Fibroblast of skin of right biceps (primary cell): ENCODE measurements around the gene NBPF19.
"Not testable (repeated sequence)": the region's sequence is repeated elsewhere in the genome, so short reads cannot be mapped to it uniquely, and the experiment has no call there.

Source experiments
- DNase-seq: peaks from one replicate; pipeline ENCODE4 v3.0.0-alpha.2; 2013

NBPF19 gene, protein sequence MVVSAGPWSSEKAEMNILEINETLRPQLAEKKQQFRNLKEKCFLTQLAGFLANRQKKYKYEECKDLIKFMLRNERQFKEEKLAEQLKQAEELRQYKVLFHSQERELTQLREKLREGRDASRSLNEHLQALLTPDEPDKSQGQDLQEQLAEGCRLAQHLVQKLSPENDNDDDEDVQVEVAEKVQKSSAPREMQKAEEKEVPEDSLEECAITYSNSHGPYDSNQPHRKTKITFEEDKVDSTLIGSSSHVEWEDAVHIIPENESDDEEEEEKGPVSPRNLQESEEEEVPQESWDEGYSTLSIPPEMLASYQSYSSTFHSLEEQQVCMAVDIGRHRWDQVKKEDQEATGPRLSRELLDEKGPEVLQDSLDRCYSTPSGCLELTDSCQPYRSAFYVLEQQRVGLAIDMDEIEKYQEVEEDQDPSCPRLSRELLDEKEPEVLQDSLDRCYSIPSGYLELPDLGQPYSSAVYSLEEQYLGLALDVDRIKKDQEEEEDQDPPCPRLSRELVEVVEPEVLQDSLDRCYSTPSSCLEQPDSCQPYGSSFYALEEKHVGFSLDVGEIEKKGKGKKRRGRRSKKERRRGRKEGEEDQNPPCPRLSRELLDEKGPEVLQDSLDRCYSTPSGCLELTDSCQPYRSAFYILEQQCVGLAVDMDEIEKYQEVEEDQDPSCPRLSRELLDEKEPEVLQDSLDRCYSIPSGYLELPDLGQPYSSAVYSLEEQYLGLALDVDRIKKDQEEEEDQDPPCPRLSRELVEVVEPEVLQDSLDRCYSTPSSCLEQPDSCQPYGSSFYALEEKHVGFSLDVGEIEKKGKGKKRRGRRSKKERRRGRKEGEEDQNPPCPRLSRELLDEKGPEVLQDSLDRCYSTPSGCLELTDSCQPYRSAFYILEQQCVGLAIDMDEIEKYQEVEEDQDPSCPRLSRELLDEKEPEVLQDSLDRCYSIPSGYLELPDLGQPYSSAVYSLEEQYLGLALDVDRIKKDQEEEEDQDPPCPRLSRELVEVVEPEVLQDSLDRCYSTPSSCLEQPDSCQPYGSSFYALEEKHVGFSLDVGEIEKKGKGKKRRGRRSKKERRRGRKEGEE (N-terminal part only)

DNA sequence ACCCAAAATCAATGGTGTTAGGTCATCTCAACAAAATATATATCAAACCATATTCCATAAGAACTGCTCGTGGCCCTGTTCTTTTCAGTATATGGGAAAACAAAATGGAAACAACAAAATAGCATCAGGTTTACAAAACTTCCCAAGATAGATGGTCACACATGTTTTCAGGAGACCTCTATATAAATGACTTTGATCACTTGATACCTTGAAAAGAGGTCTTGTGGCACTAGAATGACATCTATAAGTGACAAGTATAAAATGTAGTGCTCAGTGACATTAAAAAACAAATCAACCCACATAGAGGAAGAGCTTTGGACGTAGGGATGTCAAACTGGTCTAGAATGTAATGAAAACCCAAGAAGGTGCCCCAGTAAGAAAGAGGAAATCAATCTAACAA, at the start of gene NBPF19:
NBPF19 (plus strand) TSS at position 301 of the 400 bp plus-strand sequence. CDS start 888 bp downstream, outside the sequence.
- not testable (repeated sequence) for DNase-seq

DNA sequence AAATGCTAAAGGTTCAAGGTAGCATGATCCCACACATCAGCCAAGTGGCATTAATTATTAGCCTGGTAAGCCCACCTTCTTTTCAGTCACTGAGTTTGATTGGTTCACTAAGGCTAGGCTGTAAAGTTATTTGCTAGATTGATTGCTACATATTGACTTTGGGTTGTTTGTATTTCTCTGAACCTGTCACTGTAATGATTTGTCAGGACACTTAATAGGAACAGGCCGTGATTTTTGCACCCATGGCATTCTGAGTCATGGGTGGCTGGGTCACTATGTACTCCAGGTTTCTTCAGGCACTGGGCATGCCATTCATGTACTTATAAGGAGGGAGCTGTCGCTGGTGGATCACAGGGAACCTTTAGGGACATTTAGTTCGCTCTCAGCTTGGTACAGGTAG, 46.5 kb upstream of the NBPF19 start:
- DNase-seq, result not testable (repeated sequence)

DNA sequence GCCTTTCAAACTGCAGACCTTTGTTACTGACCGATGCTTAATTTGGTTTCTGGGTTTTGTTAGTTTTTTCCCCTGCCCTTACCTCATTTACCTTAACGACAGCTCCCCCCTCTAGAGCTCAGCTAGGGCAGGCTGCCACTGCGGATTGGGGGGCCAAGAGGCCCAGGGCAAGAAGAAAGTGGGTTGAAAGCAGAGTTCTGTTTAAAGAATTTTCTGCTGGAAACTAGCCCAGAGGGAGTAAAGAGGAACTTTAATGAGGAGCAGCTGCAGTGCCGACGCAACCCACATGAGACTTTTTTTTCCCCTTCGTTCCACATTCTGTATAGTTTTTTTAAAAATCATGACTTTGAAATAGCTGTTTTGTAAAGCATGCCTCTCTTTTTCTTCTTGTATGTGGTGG, 29.4 kb upstream of the NBPF19 start:
- DNase-seq, result peak; percentile 77

DNA sequence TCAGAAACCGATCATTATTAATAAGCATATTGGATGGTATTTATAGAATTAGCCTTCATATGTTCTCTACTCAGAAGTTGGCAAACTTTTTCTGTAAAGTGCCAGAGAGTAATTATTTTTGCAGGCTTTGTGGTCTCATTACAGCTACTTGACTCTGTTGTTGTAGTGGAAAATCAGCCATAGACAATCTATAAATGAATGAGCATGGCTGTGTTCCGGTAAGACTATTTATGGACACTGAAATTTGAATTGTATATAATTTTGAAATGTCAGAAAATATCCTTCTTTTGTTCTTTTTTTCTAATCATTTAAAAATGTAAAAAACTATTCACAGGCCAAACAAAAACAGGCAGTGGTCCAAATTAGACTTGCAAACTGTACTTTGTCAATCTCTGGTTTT, 22.6 kb upstream of the NBPF19 start:
- not testable (repeated sequence) for DNase-seq

DNA sequence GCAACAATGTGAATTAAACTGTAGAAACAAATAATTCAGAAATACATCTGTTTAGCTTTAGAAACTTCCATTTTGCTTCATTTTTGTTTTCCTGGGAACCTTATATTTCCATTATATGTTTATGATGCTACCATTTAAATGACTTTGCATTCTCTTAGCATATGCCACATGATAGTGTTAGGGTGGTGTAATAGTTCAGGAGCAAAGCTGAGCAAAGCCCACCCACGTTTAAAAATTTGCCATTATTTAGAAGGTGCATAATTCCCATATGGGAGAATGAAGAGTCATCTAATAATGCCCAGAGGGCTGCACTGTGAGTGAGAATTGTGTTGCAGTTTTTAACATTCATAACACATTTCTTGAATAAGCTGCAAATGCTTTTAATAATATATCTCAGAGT, 22.2 kb upstream of the NBPF19 start:
- DNase-seq, result not testable (repeated sequence)

DNA sequence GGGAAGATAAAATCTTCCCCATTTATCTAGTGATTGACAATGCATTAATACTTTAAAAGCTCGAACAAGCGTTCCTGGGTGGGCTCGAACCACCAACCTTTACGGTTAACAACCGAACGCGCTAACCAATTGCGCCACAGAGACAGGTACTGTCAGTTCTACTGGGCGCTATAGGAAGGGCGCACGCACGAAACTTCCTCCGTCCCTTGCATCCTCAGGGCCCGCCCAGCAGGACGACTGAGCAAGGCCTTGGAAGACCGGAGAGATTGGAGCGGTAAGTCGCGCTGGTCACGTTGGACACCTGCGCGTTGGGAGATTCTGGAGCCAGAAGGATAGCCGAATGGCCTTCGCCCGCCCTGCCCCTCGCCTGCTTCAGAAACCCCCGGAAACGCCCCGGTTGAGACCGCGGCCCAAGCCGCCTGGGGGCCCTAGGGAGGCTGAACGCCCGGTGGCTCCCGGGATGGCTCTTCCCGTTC, 83.5 kb downstream of the NBPF19 start:
- DNase-seq, result peak; percentile 51

DNA sequence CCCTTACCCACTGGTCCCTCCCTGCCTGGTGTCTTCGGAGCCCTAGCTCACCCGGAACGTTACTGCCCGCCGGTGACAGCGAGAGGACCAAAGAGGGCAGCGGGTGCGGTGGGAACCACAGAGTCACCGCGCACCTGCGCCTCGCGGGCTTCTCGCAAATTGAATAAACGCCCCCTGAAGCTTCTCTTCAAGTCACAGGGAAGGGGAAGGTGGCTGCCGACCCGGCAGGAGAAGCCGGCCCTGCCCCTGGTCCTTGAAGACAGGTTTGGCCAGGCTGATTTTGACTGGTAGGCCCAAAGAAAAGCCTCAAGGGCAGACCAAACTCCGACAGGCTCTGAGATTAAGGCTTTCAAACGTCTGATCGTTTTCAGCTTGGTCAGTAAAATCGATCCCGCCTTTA, 87.0 kb downstream of the NBPF19 start:
- not testable (repeated sequence) for DNase-seq

DNA sequence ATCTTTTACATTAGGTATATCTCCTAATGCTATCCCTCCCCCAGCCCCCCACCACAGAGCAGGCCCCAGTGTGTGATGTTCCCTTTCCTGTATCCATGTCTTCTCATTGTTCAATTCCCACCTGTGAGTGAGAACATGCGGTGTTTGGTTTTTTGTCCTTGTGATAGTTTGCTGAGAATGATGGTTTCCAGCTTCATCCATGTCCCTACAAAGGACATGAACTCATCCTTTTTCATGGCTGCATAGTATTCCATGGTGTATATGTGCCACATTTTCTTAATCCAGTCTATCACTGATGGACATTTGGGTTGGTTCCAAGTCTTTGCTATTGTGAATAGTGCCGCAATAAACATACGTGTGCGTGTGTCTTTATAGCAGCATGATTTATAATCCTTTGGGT, 90.6 kb downstream of the NBPF19 start:
- not testable (repeated sequence) for DNase-seq

DNA sequence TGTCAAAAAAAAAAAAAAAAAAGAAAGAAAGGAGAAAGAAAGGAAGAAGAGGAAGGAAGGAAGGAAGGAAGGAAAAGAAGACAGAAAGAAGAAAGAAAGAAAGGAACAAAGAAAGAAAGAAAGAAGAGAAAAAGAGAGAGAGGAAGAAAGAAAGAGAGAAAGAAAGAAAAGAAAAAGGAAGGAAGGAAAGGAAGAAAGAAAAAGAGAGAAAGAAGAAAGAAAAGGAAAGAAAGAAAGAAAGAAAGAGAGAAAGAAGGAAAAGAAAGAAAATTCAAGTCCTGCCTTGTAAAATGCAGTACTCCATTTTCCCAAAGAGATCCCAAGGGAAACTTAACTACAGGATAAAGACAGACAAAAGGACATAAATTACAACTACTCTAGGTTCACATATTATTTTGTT, 97.9 kb downstream of the NBPF19 start:
- DNase-seq, result not testable (repeated sequence)

DNA sequence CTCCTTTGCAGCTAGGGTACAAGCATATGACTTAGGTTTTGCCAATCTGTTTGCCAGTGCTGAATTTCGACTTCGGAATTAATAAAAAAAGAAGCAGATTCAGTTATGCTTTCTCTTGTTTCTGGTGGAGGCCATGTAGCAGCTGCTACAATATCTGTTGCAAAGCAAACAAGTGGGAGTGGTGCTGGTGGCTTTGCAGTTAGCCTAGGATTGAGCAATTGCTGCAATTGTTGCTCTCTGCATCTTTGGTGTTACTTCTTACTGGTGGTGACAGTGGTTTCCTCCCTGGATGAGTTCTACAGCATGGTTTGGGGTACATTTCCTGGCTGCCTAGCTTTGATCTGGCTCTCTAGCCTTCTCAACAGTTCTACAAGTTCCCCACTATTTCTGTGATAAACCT, 110.7 kb downstream of the NBPF19 start:
- not testable (repeated sequence) for DNase-seq
